Adrenal gland (tissue), 5 donors: ENCODE data around the gene ZBTB5.

Experiments
- POLR2A ChIP-seq, 2 donors: fragments of 450-650 bp; IDR thresholded peaks; one replicate each; pipeline ENCODE4 v1.6.1; 2017; ENCODE audit warnings: antibody characterized with exemption in 2 of 2, mild to moderate bottlenecking in 2 of 2, moderate library complexity in 1 of 2
- TF ChIP-seq, protein P1 (sequence below), 6 experiments: fragments of 450-650 bp in 4 of 6; fragments of 200-600 bp in 2 of 6; sonication (generic) in 1 of 6; IDR thresholded peaks; 1 replicate in 5 of 6; 2 replicates in 1 of 6; pipeline versions ENCODE4 v1.5.1 to v1.8.0; 2016 to 2021; ENCODE audit warnings: antibody characterized with exemption in 6 of 6, mild to moderate bottlenecking in 2 of 6, moderate library complexity in 1 of 6
- donor health status: DM: no; HTN: no; CAD: no.

DNA sequence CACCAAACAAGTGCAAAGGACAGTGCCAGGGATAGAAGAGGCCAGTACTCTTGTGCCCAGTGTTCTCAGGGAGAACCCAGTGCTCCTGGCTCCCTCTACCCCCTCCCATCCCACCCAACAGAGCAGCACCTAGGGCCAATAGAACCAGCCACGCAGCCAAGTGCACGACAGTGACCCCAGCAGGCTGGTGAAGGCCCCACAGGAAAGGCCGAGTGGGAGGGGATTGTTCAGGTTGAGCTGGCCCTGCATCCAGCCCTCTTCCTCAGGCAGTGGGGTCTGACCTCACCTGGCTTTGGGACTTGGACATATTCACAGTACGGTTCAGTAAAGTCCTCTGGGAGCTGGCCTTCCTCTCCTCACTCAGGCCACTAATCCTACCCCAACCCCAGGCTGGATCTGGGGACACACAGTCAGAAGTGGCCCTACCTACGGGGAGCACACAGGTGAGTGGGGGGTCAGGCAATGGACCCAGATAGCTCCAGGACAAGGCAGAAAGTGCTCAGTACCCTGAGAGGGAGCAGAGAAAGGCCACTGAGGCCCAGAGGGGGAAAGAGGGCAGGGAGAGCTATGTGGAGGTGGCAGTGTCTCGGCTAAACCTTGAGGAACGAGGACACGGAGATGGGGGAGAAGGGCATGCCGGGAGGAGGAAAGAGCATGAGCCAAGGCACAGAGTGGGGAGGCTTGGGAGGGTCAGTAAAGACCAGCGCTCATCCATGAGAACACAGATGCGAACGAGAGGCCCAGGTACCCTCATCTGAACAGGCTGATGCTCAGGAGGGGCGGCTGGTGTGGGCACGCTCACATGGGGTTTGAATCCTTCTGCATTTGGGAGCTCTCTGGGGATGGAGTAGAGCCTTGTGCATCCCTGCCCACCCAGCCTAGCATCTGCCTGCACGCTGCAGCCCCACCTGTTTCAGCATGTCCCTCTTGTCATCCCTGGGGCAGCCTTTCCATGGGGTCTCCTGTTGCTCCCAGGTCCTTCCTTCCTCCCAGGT, 46.1 kb upstream of the ZBTB5 start:
- TF ChIP-seq, protein P1, sequence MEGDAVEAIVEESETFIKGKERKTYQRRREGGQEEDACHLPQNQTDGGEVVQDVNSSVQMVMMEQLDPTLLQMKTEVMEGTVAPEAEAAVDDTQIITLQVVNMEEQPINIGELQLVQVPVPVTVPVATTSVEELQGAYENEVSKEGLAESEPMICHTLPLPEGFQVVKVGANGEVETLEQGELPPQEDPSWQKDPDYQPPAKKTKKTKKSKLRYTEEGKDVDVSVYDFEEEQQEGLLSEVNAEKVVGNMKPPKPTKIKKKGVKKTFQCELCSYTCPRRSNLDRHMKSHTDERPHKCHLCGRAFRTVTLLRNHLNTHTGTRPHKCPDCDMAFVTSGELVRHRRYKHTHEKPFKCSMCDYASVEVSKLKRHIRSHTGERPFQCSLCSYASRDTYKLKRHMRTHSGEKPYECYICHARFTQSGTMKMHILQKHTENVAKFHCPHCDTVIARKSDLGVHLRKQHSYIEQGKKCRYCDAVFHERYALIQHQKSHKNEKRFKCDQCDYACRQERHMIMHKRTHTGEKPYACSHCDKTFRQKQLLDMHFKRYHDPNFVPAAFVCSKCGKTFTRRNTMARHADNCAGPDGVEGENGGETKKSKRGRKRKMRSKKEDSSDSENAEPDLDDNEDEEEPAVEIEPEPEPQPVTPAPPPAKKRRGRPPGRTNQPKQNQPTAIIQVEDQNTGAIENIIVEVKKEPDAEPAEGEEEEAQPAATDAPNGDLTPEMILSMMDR (IDR thresholded peaks at IDR 0.05), result no peak
- TF ChIP-seq POLR2A (IDR thresholded peaks at IDR 0.05), result no peak
